ENCODE data around the gene GALNT6.

GALNT6 gene

GRCh38 chr12:51391283-51392123 lies at the start of gene GALNT6:
TSS of gene GALNT6 (minus strand) at chr12:51391406. CDS start at chr12:51379781, 11,625 bp downstream.
- DNase-seq: peak in 12 of 56 donors; percentile 26 to 71 (median 54)

GRCh38 chr12:51439330-51439729 lies 48.1 kb upstream of the GALNT6 start:
- no peak for DNase-seq

GRCh38 chr12:51437431-51437830 lies 46.2 kb upstream of the GALNT6 start:
- DNase-seq: no peak

- DNase-seq: no peak
Observed at GRCh38 chr12:51434305-51434704, 43.1 kb upstream of the GALNT6 start.

GRCh38 chr12:51432921-51433320 lies 41.7 kb upstream of the GALNT6 start:
- peak in 1 of 56 donors; percentile 1 for DNase-seq

GRCh38 chr12:51430196-51430895 lies 39.1 kb upstream of the GALNT6 start:
- no peak for DNase-seq

- DNase-seq: no peak
Observed at GRCh38 chr12:51429700-51430099, 38.5 kb upstream of the GALNT6 start.

GRCh38 chr12:51428256-51428655 lies 37.0 kb upstream of the GALNT6 start:
- no peak for DNase-seq

- peak; percentile 63 to 97 (median 92) for DNase-seq
Observed at GRCh38 chr12:51424662-51425539, 33.7 kb upstream of the GALNT6 start, which contains the start of gene SLC4A8. TSS of gene SLC4A8 (plus strand) at chr12:51424831. CDS start at chr12:51424988, 157 bp downstream.

- no peak for DNase-seq
Observed at GRCh38 chr12:51424094-51424661, 33.0 kb upstream of the GALNT6 start.

GRCh38 chr12:51421266-51421884 lies 30.2 kb upstream of the GALNT6 start:
- DNase-seq: peak in 44 of 56 donors; percentile 10 to 70 (median 42)

- peak in 11 of 56 donors; percentile 3 to 25 (median 10) for DNase-seq
Observed at GRCh38 chr12:51419425-51420193, 28.4 kb upstream of the GALNT6 start.

GRCh38 chr12:51417826-51418225 lies 26.6 kb upstream of the GALNT6 start:
- DNase-seq: no peak

GRCh38 chr12:51415931-51416330 lies 24.7 kb upstream of the GALNT6 start:
- DNase-seq: no peak

- no peak for DNase-seq
Observed at GRCh38 chr12:51413791-51414190, 22.6 kb upstream of the GALNT6 start.

- DNase-seq: no peak
Observed at GRCh38 chr12:51413149-51413548, 21.9 kb upstream of the GALNT6 start.

GRCh38 chr12:51409846-51410245 lies 18.6 kb upstream of the GALNT6 start:
- DNase-seq: no peak

- no peak for DNase-seq
Observed at GRCh38 chr12:51407604-51408003, 16.4 kb upstream of the GALNT6 start.

GRCh38 chr12:51406859-51407258 lies 15.7 kb upstream of the GALNT6 start:
- DNase-seq: no peak

- DNase-seq: no peak
Observed at GRCh38 chr12:51406290-51406689, 15.1 kb upstream of the GALNT6 start.

Measured in nucleus accumbens (tissue), 56 donors.